Measurements from ENCODE around the gene FCHSD1.
"Not testable (repeated sequence)": the region's sequence is repeated elsewhere in the genome, so short reads cannot be mapped to it uniquely, and the experiment has no call there.

The FCHSD1 gene

DNA sequence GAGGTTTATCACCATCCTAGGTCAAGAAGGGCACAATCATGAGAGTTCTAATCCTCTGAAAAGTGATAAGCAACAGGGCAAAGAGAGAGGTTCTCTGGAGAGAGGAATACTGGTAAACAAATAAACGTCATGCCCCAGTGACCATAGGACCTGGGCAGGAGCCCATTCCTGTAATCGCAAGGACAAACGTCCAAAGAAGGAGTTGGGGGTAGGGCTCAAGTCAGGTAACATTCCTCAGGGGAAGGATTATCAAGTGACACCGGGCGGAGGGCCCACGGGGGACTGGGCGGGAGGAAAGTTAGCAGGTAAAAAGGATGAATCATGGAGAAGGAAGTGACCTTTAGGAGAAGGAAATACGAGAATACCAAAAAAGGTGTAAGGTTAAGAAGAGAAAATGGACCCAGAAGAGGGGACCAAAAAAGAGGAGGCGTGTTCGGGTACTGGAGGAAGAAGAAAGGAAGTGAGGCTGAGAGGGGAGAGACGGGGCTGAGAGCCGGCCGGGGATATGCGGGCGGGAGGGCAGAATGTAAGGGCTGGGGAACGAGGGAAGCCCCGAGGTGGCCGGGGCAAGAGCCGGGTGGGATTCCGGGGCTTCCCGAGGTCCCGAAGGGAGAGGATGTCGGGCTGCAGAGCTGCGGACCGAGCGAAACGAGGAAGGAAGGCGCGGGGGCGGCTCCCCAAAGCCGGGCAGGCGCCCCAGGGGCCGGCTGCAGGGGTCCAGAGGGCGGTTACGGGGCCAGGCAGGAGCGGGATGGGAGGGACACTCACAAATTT is 33.0 kb downstream of the FCHSD1 start:
- H3K4me3 ChIP-seq (replicated peaks; ENCODE audit: low read depth, low read length): peak overlapping the region; percentile 85
- TF ChIP-seq, protein P1, sequence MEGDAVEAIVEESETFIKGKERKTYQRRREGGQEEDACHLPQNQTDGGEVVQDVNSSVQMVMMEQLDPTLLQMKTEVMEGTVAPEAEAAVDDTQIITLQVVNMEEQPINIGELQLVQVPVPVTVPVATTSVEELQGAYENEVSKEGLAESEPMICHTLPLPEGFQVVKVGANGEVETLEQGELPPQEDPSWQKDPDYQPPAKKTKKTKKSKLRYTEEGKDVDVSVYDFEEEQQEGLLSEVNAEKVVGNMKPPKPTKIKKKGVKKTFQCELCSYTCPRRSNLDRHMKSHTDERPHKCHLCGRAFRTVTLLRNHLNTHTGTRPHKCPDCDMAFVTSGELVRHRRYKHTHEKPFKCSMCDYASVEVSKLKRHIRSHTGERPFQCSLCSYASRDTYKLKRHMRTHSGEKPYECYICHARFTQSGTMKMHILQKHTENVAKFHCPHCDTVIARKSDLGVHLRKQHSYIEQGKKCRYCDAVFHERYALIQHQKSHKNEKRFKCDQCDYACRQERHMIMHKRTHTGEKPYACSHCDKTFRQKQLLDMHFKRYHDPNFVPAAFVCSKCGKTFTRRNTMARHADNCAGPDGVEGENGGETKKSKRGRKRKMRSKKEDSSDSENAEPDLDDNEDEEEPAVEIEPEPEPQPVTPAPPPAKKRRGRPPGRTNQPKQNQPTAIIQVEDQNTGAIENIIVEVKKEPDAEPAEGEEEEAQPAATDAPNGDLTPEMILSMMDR (IDR thresholded peaks at IDR 0.05; ENCODE audit: low read length, missing control alignments): no peak
- DNase-seq (ENCODE audit: low read depth): no peak

DNA sequence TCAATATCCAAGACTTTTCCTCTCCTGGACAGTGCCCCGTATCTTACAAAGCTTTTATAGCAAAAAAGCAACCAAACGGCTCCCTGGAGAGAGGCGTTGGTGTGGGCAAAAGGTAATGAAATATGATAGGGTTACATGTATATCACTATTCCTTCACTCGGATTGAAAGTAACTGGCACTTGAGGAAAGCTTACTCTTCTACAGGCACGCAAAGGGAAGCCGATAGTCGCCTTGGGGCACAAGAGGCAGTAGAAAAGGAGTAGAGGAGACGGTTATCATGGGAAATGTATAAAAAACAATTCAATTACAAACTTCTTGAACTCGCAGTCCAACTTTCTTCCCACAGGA is 33.6 kb downstream of the FCHSD1 start:
- no peak for DNase-seq (ENCODE audit: low read depth)
- TF ChIP-seq, protein P1 (IDR thresholded peaks at IDR 0.05; ENCODE audit: low read length, missing control alignments): no peak
- H3K4me3 ChIP-seq (replicated peaks; ENCODE audit: low read depth, low read length): peak overlapping the region; percentile 85

DNA sequence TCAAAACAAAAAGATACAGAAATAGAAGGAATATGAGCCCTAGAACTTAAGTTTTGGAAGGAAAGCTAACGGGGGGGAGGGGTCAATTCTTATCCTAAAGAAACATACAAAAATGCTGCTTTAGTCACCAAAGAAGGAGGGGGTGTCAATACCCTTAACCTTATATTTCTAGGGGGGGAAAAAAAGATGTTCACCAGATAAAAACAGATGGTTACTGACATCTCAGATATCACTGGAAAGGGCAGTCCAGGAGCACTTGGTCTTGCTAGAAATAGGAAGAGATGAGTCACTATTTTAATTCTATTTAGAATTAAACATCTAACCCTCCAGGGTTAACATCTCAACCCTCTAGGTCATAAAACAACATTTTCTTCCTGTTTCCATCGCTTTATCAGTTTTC is 34.1 kb downstream of the FCHSD1 start:
- peak overlapping the region; percentile 85 for H3K4me3 ChIP-seq (replicated peaks; ENCODE audit: low read depth, low read length)
- DNase-seq (ENCODE audit: low read depth): no peak
- TF ChIP-seq, protein P1 (IDR thresholded peaks at IDR 0.05; ENCODE audit: low read length, missing control alignments): no peak

DNA sequence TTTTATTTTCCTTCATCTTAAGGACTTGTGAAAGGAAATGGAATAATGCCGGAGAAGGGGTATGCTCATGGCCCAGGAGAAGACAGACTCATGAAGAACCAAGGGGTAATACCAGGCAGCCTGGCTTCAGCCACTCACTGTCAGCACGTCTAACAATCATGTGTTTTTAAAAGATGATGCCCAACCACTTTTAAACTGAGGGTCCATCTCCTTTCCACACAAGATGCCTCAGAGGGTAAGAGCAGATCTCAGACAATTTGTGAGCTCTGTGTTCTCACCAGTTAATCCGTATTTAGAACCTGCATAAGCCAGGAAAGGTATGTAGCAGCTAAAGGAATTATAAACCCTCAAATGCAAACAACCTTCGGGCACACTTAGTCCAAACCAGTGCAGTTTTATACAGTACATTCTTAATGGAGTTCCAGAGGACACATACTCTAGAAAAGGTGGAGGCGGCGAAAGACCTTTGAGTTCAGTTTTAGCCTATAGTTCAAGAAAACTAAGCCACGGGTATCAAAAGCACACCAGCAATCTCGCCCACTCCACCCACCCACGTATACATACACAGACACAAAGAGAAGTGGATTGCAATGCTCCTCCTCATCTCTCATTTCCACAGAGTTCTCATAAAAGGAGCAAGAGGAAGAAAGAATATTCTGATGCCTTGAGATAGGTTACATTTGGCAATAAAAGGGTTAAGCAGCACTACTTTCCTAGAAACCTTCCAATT is 35.1 kb downstream of the FCHSD1 start:
- TF ChIP-seq, protein P1 (IDR thresholded peaks at IDR 0.05; ENCODE audit: low read length, missing control alignments): no peak
- H3K4me3 ChIP-seq (replicated peaks; ENCODE audit: low read depth, low read length): no peak overlapping the region
- DNase-seq (ENCODE audit: low read depth): no peak

DNA sequence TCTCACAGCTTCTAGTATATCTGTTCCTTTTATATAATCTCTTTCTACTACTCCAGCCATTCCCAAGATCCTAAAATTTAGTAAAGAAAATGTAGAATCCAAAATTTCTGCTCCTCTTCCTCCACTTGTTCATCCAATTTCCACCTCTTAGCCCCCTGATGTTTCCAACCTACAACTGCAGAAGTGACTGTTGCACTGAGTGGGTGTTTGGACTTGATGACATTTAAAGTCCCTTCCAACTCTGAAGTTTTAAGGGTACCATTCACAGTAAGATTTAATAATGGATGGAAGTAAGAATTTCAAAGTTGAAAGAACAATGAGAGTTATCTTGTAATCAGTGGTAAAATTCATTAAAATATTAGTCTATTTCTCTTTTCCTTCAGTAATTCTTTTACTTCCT is 37.9 kb downstream of the FCHSD1 start:
- no peak for DNase-seq (ENCODE audit: low read depth)
- no peak overlapping the region for H3K4me3 ChIP-seq (replicated peaks; ENCODE audit: low read depth, low read length)
- TF ChIP-seq, protein P1 (IDR thresholded peaks at IDR 0.05; ENCODE audit: low read length, missing control alignments): no peak

DNA sequence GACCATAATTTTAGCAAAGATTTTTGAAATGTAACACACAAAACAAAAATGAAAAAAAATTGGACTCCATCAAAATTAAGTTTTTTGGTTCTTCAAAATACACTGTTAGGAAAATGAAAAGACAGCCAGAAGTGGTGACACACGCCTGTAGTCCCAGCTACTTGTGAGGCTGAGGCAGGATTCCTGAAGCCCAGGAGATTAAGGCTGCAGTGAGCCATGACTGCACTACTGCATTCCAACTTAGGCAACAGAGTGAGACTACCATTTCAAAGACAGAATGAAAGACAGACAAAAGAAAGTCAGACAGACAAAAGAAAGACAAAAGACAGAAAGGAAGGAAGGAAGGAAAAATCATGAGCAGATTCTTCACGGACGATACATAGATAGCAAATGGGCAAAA is 39.9 kb downstream of the FCHSD1 start:
- no peak overlapping the region for H3K4me3 ChIP-seq (replicated peaks; ENCODE audit: low read depth, low read length)
- no peak for DNase-seq (ENCODE audit: low read depth)
- TF ChIP-seq, protein P1 (IDR thresholded peaks at IDR 0.05; ENCODE audit: low read length, missing control alignments): no peak

DNA sequence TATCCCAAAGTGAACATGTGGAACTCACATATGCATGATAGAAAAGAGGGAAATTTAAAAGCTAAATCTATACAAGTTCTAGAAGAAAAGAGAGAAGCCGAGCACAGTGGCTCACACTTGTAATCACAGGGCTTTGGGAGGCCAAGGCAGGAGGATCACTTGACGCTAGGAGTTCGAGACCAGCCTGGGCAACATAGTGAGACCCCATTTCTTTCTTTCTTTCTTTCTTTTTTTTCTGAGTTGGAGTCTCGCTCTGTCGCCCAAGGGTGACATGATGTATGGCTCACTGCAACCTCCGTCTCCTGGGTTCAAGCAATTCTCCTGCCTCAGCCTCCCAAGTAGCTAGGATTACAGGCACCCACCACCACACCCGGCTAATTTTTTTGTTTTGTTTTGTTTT is 41.3 kb downstream of the FCHSD1 start:
- DNase-seq (ENCODE audit: low read depth); H3K4me3 ChIP-seq (replicated peaks; ENCODE audit: low read depth, low read length): not testable (repeated sequence)

Data from fibroblast of pulmonary artery (primary cell).